Left cardiac atrium (tissue), 4 donors: Measurements from ENCODE around the gene OR10AG1. TPM values are rescaled to one million over a fixed set of nuclear protein-coding genes. Genes with fewer than 3 reads are reported as not detected.

Source experiments
- ATAC-seq, 2 donors: fragments of 200-7000 bp; cut with Tn5 transposase; one replicate each; pipeline ENCODE4 v1.9.1; 2020; ENCODE audit warnings: mild to moderate bottlenecking in 2 of 2, moderate library complexity in 2 of 2
- DNase-seq: peaks from one replicate; pipeline ENCODE4 v3.0.0-alpha.2; 2020
- intact Hi-C, 2 donors: fragments of 100-400 bp; cut with DNase I; formaldehyde crosslinking; loops; one replicate each; pipeline versions ENCODE4 v1.14.1 to v1.15.1; 2022 to 2023
- long read RNA-seq: library from polyadenylated mRNA; unstranded; transcript quantifications from one replicate; pipeline ENCODE4 v2.0.0, GENCODE V29; 2021
- total RNA-seq, 2 donors: library from RNA; stranded (reverse); fragmentation: NEBNext Ultra II Directional; extraction: Animal tissue kit (Norgen Biotek cat#: 25700); gene quantifications; one replicate each; pipeline ENCODE4 v1.2.1, GENCODE V29; 2021
- donor health status: DM: no; HTN: yes; CAD: no.
- donor health status: DM: no; HTN: yes; CAD: no; lungs with severe emphysema.
- donor health status: DM: yes; HTN: yes; CAD: no.
- donor health status: Dilated cardiomyopathy.

The OR10AG1 gene
- total RNA-seq, result not detected
- long read RNA-seq, result 0 reads

- DNase-seq (no peak), ATAC-seq (no peak)
- intact Hi-C loops, result no loop called here
Measured at GRCh38 chr11:55969845-55970244, at the start of gene OR10AG1. Gene OR10AG1, minus strand, starts transcription at chr11:55969945. Its CDS starts 38 bp downstream, at chr11:55969907.

GRCh38 chr11:56013805-56014204 lies 44.1 kb upstream of the OR10AG1 start:
- no peak for ATAC-seq
- intact Hi-C loops, result no loop called here

GRCh38 chr11:56010716-56011115 lies 41.0 kb upstream of the OR10AG1 start:
- intact Hi-C loops, result no loop called here
- no peak for ATAC-seq
- DNase-seq, result no peak

More at GRCh38 chr11:56013805-56014204, 44.1 kb upstream of the OR10AG1 start:
- DNase-seq, result no peak

- DNase-seq, result no peak
- intact Hi-C loops, result no loop called here
- no peak for ATAC-seq
Measured at GRCh38 chr11:55994525-55994924, 24.8 kb upstream of the OR10AG1 start, which contains the start of gene OR5F1. Gene OR5F1, minus strand, starts transcription at chr11:55994625. Its CDS starts 0 bp downstream, at chr11:55994625.

- no peak for ATAC-seq
- intact Hi-C loops, result no loop called here
- DNase-seq, result no peak
Measured at GRCh38 chr11:55970935-55971334, 1.2 kb upstream of the OR10AG1 start.

GRCh38 chr11:55967914-55968313 lies 1.8 kb downstream of the OR10AG1 start:
- ATAC-seq, result no peak
- DNase-seq, result no peak
- intact Hi-C loops, result no loop called here

- ATAC-seq (no peak), DNase-seq (no peak)
- intact Hi-C loops, result no loop called here
Measured at GRCh38 chr11:55966391-55966790, 3.4 kb downstream of the OR10AG1 start.

- intact Hi-C loops, result no loop called here
- ATAC-seq (no peak), DNase-seq (no peak)
Measured at GRCh38 chr11:55956521-55956920, 13.2 kb downstream of the OR10AG1 start.

GRCh38 chr11:55949330-55949729 lies 20.4 kb downstream of the OR10AG1 start:
- intact Hi-C loops, result no loop called here
- no peak for DNase-seq
- ATAC-seq, result no peak

GRCh38 chr11:55942785-55943392 lies 26.9 kb downstream of the OR10AG1 start:
- DNase-seq (no peak), ATAC-seq (no peak)
- intact Hi-C loops, result loop anchor here in 1 of 2 donors (5.0 kb wide), 1 partner anchor 839 kb away; no protein-coding TSS in a partner anchor

GRCh38 chr11:55936300-55936699 lies 33.4 kb downstream of the OR10AG1 start, which contains the start of gene OR5I1:
Gene OR5I1, minus strand, starts transcription at chr11:55936400. Its CDS starts 0 bp downstream, at chr11:55936400.
- intact Hi-C loops, result no loop called here
- ATAC-seq (no peak), DNase-seq (no peak)

- DNase-seq (no peak), ATAC-seq (no peak)
- intact Hi-C loops, result no loop called here
Measured at GRCh38 chr11:55920537-55920936, 49.2 kb downstream of the OR10AG1 start.

Other genes with a start within 250 kb of the OR10AG1 start
- gene OR5D13, start 196.5 kb downstream of the OR10AG1 start, total RNA-seq, result not detected
- not detected for gene OR5D14, start 174.4 kb downstream of the OR10AG1 start, total RNA-seq
- gene OR5L1, start 158.6 kb downstream of the OR10AG1 start, total RNA-seq, result not detected
- not detected for gene OR5D18, start 150.3 kb downstream of the OR10AG1 start, total RNA-seq
- not detected for gene OR5L2, start 142.7 kb downstream of the OR10AG1 start, total RNA-seq
- gene OR5D16, start 131.2 kb downstream of the OR10AG1 start, total RNA-seq, result not detected
- gene TRIM51, start 86.6 kb downstream of the OR10AG1 start, total RNA-seq, result not detected
- not detected for gene OR5W2, start 55.4 kb downstream of the OR10AG1 start, total RNA-seq
- not detected for gene OR5I1, start 33.5 kb downstream of the OR10AG1 start, total RNA-seq
- not detected for gene OR5F1, start 24.7 kb upstream of the OR10AG1 start, total RNA-seq
- gene OR5AS1, start 57.7 kb upstream of the OR10AG1 start, total RNA-seq, result not detected
- not detected for gene OR8I2, start 123.4 kb upstream of the OR10AG1 start, total RNA-seq
- not detected for gene OR8H2, start 133.7 kb upstream of the OR10AG1 start, total RNA-seq
- gene OR8H3, start 152.4 kb upstream of the OR10AG1 start, total RNA-seq, result not detected
- not detected for gene OR8J3, start 170.3 kb upstream of the OR10AG1 start, total RNA-seq
- gene OR8K5, start 190.4 kb upstream of the OR10AG1 start, total RNA-seq, result not detected
- not detected for gene OR5J2, start 206.7 kb upstream of the OR10AG1 start, total RNA-seq